Colonic mucosa (tissue), 4 donors: ENCODE measurements around the gene ATP6V0D1. TPM values are rescaled to one million over a fixed set of nuclear protein-coding genes. Genes with fewer than 3 reads are reported as not detected.

Experiments
- DNase-seq: peaks from one replicate; pipeline ENCODE4 v3.0.0-alpha.2; 2020
- H3K27ac ChIP-seq: fragments of 200-600 bp; one replicate; pipeline ENCODE4 v1.8.0; 2021
- H3K27me3 ChIP-seq: fragments of 200-600 bp; one replicate; pipeline ENCODE4 v1.8.0; 2021
- H3K36me3 ChIP-seq: fragments of 200-600 bp; one replicate; pipeline ENCODE4 v1.8.0; 2021
- H3K4me1 ChIP-seq: fragments of 200-600 bp; one replicate; pipeline ENCODE4 v1.8.0; 2021; ENCODE audit warnings: mild to moderate bottlenecking
- H3K4me3 ChIP-seq: fragments of 200-600 bp; one replicate; pipeline ENCODE4 v1.8.0; 2021
- H3K9ac ChIP-seq, 2 donors: one replicate each; pipeline ENCODE4 v1.7.0; 2013; ENCODE audit warnings: control low read depth in 2 of 2, low read depth in 2 of 2, low read length in 2 of 2
- H3K9me3 ChIP-seq: fragments of 200-600 bp; one replicate; pipeline ENCODE4 v1.8.0; 2021
- intact Hi-C: fragments of 100-400 bp; cut with DNase I; formaldehyde crosslinking; loops from one replicate; pipeline ENCODE4 v1.14.1; 2022
- total RNA-seq, 2 donors: library from RNA; stranded (reverse); fragmentation: NEBNext Ultra II Directional in 1 of 2; extraction: Animal tissue kit (Norgen Biotek cat#: 25700) in 1 of 2; gene quantifications; one replicate each; pipeline ENCODE4 v1.2.1, GENCODE V29; 2021
- TF ChIP-seq, protein P1 (sequence below): fragments of 200-600 bp; IDR thresholded peaks from one replicate; pipeline ENCODE4 v1.8.0; 2022; ENCODE audit warnings: antibody characterized with exemption, mild to moderate bottlenecking
- donor health status: healthy.
- donor health status: DM: no; HTN: no; CAD: no.
- donor health status: DM: no; HTN: no; CAD: no.

ATP6V0D1 gene
- total RNA-seq, 2 donors from 2014 or later, result 194 to 195 TPM

- peak overlapping the region in 1 of 2 donors; percentile 3 for H3K9ac ChIP-seq
- H3K9me3 ChIP-seq, result no peaks in the 10 kb centered on the region
- no peak overlapping the region for H3K4me3 ChIP-seq
- H3K27me3 ChIP-seq, result no peaks in the 10 kb centered on the region
- TF ChIP-seq, protein P1, sequence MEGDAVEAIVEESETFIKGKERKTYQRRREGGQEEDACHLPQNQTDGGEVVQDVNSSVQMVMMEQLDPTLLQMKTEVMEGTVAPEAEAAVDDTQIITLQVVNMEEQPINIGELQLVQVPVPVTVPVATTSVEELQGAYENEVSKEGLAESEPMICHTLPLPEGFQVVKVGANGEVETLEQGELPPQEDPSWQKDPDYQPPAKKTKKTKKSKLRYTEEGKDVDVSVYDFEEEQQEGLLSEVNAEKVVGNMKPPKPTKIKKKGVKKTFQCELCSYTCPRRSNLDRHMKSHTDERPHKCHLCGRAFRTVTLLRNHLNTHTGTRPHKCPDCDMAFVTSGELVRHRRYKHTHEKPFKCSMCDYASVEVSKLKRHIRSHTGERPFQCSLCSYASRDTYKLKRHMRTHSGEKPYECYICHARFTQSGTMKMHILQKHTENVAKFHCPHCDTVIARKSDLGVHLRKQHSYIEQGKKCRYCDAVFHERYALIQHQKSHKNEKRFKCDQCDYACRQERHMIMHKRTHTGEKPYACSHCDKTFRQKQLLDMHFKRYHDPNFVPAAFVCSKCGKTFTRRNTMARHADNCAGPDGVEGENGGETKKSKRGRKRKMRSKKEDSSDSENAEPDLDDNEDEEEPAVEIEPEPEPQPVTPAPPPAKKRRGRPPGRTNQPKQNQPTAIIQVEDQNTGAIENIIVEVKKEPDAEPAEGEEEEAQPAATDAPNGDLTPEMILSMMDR, result no peak
- DNase-seq, result no peak
- intact Hi-C loops, result no loop called here
- peaks cover 5% of the 10 kb centered on the region for H3K4me1 ChIP-seq
- H3K27ac ChIP-seq, result no peak overlapping the region
- no peaks in the 10 kb centered on the region for H3K36me3 ChIP-seq
Observed at GRCh38 chr16:67407176-67407787, 73.7 kb downstream of the ATP6V0D1 start.

GRCh38 chr16:67406111-67406971 is 74.6 kb downstream of the ATP6V0D1 start:
- H3K27ac ChIP-seq, result no peak overlapping the region
- no peaks in the 10 kb centered on the region for H3K9me3 ChIP-seq
- no peaks in the 10 kb centered on the region for H3K27me3 ChIP-seq
- no peak overlapping the region for H3K4me3 ChIP-seq
- no peaks in the 10 kb centered on the region for H3K36me3 ChIP-seq
- TF ChIP-seq, protein P1, result no peak
- no peak for DNase-seq
- intact Hi-C loops, result no loop called here
- H3K4me1 ChIP-seq, result peaks cover 5% of the 10 kb centered on the region
- H3K9ac ChIP-seq, result peak overlapping the region; percentile 4 to 52

- intact Hi-C loops, result no loop called here
Observed at GRCh38 chr16:67405336-67405735, 75.6 kb downstream of the ATP6V0D1 start.

DNA sequence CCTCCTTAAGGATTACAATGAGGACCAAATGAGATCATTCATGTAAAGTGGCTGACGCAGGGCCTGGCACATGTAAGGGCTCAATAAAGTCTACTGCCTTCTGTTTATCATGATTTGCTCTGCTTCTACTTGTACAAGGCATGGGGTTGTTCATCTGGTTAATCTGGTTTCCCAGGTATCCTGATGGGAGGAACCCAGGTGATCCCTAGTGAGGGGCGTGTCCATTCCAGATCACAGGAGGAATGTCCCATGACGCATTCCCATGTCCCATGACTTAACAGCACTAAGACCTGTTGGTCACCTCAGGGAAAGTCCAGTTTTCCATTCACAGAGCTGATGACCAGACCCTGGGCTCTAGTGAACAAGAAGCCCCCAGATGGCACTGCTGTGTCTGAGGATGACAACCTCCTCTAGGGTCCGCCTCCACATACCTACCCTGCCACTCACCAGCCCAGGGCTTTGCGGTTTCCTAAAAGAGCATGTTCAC is 76.2 kb downstream of the ATP6V0D1 start:
- Histone ChIP-seq H3K9me3 (no peaks in the 10 kb centered on the region), H3K27ac (peak overlapping the region; percentile 79), H3K9ac (peak overlapping the region in 1 of 2 donors; percentile 75), H3K36me3 (no peaks in the 10 kb centered on the region), H3K27me3 (no peaks in the 10 kb centered on the region), H3K4me1 (peaks cover 5% of the 10 kb centered on the region), H3K4me3 (no peak overlapping the region)
- TF ChIP-seq, protein P1, result no peak
- intact Hi-C loops, result no loop called here
- DNase-seq, result peak; percentile 91

More at GRCh38 chr16:67405336-67405735, 75.6 kb downstream of the ATP6V0D1 start:
- peaks cover 5% of the 10 kb centered on the region for H3K4me1 ChIP-seq
- H3K27ac ChIP-seq, result peak overlapping the region; percentile 7
- H3K9me3 ChIP-seq, result no peaks in the 10 kb centered on the region
- peak overlapping the region in 1 of 2 donors; percentile 56 for H3K9ac ChIP-seq
- H3K27me3 ChIP-seq, result no peaks in the 10 kb centered on the region
- H3K36me3 ChIP-seq, result no peaks in the 10 kb centered on the region
- no peak for DNase-seq
- TF ChIP-seq, protein P1, result no peak
- H3K4me3 ChIP-seq, result no peak overlapping the region

- H3K36me3 ChIP-seq, result no peaks in the 10 kb centered on the region
- no peaks in the 10 kb centered on the region for H3K27me3 ChIP-seq
- no peaks in the 10 kb centered on the region for H3K9me3 ChIP-seq
- TF ChIP-seq, protein P1, result no peak
- intact Hi-C loops, result no loop called here
- H3K9ac ChIP-seq, result peak overlapping the region in 1 of 2 donors; percentile 75
- no peak for DNase-seq
- no peak overlapping the region for H3K4me3 ChIP-seq
- peak overlapping the region; percentile 79 for H3K27ac ChIP-seq
- H3K4me1 ChIP-seq, result peaks cover 5% of the 10 kb centered on the region
Observed at GRCh38 chr16:67403976-67404555, 76.9 kb downstream of the ATP6V0D1 start.
